ENCODE measurements around the gene TYMP.

DNA sequence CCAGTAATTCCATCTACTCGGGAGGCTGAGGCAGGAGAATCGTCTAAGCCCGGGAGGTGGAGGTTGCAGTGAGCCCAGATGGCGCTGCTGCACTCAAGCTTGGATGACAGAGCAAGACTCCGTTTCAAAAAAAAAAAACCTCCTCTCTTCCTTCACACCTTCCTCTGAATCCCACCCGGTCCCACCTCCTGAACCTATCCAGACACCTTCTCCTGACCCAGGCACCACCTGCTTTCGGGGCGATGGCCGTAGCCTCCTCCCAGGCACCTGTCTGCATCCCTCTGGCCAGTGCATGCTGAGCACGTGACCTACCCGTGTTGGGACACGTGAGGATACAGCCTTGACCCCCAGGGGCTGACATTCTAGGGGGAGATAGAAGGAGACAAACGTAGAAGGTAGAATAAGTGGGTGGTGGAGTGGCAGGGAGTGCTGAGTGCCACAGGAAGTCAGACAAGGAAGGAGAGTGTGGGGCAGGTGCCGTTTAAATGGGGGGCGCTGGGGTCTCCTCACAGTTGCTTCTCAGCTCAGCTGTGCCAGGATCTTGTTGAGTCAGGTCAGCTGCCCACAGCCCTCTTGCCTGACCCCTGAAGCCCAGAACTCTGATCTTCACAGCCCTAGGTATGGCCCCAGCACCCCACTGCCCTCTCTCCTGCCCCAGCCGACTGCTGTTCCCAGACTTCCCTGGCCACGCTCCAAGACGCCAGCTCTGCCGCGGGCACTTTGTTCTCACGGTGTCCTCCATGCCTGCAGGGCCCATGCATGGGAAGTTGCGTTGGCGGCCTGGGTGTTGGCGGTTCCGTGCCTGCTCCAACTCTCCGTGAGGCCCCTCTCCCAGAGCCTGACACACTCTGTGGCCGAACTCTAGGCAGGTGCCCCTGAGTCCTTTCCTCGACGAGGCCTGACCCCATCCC, 44.3 kb downstream of the TYMP start:
- TF ChIP-seq, protein P1, sequence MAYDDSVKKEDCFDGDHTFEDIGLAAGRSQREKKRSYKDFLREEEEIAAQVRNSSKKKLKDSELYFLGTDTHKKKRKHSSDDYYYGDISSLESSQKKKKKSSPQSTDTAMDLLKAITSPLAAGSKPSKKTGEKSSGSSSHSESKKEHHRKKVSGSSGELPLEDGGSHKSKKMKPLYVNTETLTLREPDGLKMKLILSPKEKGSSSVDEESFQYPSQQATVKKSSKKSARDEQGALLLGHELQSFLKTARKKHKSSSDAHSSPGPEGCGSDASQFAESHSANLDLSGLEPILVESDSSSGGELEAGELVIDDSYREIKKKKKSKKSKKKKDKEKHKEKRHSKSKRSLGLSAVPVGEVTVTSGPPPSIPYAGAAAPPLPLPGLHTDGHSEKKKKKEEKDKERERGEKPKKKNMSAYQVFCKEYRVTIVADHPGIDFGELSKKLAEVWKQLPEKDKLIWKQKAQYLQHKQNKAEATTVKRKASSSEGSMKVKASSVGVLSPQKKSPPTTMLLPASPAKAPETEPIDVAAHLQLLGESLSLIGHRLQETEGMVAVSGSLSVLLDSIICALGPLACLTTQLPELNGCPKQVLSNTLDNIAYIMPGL (CRISPR knock-in tag; IDR thresholded peaks at IDR 0.05) = no peak
- TF ChIP-seq, protein P2, sequence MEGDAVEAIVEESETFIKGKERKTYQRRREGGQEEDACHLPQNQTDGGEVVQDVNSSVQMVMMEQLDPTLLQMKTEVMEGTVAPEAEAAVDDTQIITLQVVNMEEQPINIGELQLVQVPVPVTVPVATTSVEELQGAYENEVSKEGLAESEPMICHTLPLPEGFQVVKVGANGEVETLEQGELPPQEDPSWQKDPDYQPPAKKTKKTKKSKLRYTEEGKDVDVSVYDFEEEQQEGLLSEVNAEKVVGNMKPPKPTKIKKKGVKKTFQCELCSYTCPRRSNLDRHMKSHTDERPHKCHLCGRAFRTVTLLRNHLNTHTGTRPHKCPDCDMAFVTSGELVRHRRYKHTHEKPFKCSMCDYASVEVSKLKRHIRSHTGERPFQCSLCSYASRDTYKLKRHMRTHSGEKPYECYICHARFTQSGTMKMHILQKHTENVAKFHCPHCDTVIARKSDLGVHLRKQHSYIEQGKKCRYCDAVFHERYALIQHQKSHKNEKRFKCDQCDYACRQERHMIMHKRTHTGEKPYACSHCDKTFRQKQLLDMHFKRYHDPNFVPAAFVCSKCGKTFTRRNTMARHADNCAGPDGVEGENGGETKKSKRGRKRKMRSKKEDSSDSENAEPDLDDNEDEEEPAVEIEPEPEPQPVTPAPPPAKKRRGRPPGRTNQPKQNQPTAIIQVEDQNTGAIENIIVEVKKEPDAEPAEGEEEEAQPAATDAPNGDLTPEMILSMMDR (IDR thresholded peaks at IDR 0.05) = no peak
- no peak for TF ChIP-seq JUN (CRISPR knock-in tag; IDR thresholded peaks at IDR 0.05)
- TF ChIP-seq, protein P3, sequence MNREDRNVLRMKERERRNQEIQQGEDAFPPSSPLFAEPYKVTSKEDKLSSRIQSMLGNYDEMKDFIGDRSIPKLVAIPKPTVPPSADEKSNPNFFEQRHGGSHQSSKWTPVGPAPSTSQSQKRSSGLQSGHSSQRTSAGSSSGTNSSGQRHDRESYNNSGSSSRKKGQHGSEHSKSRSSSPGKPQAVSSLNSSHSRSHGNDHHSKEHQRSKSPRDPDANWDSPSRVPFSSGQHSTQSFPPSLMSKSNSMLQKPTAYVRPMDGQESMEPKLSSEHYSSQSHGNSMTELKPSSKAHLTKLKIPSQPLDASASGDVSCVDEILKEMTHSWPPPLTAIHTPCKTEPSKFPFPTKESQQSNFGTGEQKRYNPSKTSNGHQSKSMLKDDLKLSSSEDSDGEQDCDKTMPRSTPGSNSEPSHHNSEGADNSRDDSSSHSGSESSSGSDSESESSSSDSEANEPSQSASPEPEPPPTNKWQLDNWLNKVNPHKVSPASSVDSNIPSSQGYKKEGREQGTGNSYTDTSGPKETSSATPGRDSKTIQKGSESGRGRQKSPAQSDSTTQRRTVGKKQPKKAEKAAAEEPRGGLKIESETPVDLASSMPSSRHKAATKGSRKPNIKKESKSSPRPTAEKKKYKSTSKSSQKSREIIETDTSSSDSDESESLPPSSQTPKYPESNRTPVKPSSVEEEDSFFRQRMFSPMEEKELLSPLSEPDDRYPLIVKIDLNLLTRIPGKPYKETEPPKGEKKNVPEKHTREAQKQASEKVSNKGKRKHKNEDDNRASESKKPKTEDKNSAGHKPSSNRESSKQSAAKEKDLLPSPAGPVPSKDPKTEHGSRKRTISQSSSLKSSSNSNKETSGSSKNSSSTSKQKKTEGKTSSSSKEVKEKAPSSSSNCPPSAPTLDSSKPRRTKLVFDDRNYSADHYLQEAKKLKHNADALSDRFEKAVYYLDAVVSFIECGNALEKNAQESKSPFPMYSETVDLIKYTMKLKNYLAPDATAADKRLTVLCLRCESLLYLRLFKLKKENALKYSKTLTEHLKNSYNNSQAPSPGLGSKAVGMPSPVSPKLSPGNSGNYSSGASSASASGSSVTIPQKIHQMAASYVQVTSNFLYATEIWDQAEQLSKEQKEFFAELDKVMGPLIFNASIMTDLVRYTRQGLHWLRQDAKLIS (CRISPR knock-in tag; IDR thresholded peaks at IDR 0.05; ENCODE audit: borderline replicate concordance) = no peak
- no peak for TF ChIP-seq FOXK1 (CRISPR knock-in tag; IDR thresholded peaks at IDR 0.05)
- TF ChIP-seq, protein P4, sequence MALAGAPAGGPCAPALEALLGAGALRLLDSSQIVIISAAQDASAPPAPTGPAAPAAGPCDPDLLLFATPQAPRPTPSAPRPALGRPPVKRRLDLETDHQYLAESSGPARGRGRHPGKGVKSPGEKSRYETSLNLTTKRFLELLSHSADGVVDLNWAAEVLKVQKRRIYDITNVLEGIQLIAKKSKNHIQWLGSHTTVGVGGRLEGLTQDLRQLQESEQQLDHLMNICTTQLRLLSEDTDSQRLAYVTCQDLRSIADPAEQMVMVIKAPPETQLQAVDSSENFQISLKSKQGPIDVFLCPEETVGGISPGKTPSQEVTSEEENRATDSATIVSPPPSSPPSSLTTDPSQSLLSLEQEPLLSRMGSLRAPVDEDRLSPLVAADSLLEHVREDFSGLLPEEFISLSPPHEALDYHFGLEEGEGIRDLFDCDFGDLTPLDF (CRISPR knock-in tag; IDR thresholded peaks at IDR 0.05) = no peak

Measured in WTC11 (cell line).